Measurements from ENCODE around the gene MRPS23.

Gene MRPS23

DNA sequence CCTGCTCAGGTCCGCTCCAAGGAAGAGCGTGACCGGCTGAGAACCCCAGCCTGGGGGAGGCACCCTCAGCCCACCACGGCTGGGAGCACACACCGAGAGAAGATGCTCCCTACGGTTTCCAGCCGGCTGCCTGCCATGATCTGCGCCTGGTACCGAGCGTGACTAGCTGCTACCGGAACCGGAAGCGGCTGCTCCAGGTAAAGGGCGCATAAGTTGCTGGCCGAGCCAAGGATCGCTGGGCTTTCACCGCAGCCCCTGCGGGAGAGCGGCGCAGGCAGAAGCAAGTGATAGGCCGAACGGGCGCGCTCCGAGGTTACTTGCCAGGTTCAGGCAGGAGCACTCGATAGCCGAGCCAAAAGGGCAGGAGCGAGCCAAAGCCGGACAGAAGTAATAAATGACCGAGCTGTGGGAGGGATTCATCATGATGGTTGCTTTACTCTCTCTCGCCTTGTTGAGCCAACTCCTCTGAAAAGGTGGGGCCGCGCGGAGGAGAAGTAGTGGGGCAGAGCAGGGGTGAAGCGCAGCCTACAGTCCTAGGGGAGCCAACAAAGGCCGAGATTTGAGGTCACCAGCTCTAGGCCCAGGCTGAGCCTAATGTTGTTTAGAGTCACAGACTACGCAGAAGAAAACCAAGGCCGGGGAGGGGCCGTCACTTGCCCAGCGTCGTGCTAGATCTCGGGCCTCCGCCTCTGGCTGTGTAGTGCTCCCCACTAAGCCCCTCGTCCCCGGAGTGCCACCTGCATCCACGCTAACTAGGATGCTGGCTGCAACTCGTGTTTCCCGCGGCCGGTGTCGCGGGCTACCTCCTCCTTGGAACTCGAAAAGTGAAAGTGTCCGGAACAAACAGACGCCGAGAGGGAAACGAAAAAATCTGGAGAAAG lies at the start of gene MRPS23:
Gene MRPS23, minus strand, starts transcription at position 171 of the 881 bp plus-strand sequence. Its CDS starts 34 bp downstream, at position 137.
- peak within 1 kb of the TSS; percentile 98 for H3K4me3 ChIP-seq (ENCODE audit: low read length)
- TF ChIP-seq, protein P1, sequence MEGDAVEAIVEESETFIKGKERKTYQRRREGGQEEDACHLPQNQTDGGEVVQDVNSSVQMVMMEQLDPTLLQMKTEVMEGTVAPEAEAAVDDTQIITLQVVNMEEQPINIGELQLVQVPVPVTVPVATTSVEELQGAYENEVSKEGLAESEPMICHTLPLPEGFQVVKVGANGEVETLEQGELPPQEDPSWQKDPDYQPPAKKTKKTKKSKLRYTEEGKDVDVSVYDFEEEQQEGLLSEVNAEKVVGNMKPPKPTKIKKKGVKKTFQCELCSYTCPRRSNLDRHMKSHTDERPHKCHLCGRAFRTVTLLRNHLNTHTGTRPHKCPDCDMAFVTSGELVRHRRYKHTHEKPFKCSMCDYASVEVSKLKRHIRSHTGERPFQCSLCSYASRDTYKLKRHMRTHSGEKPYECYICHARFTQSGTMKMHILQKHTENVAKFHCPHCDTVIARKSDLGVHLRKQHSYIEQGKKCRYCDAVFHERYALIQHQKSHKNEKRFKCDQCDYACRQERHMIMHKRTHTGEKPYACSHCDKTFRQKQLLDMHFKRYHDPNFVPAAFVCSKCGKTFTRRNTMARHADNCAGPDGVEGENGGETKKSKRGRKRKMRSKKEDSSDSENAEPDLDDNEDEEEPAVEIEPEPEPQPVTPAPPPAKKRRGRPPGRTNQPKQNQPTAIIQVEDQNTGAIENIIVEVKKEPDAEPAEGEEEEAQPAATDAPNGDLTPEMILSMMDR (IDR thresholded peaks at IDR 0.05; ENCODE audit: insufficient read depth, low read depth, low read length, missing control alignments), result no peak
- DNase-seq (ENCODE audit: low read depth), result peak; percentile 100

DNA sequence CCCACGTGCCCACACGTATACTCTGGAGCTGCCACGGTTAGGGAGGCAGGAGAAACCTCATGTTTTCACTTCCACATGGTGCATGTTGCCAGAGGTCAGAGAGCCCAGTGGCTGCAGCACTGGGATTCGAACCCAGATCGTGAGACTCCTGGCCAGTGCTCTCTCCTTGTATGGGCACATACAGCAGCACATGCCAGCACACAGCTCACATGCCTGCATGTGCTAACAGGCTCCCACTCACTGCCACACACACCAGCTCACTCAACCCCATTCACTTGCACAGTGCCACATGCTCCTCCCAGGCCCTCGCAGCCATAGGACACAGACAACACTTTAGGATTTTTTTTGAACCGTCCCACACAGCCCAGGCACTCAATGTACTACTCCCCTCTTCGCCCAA lies 49.5 kb upstream of the MRPS23 start:
- no peak overlapping the region for H3K4me3 ChIP-seq (ENCODE audit: low read length)
- TF ChIP-seq, protein P1 (IDR thresholded peaks at IDR 0.05; ENCODE audit: insufficient read depth, low read depth, low read length, missing control alignments), result no peak
- DNase-seq (ENCODE audit: low read depth), result peak; percentile 73

DNA sequence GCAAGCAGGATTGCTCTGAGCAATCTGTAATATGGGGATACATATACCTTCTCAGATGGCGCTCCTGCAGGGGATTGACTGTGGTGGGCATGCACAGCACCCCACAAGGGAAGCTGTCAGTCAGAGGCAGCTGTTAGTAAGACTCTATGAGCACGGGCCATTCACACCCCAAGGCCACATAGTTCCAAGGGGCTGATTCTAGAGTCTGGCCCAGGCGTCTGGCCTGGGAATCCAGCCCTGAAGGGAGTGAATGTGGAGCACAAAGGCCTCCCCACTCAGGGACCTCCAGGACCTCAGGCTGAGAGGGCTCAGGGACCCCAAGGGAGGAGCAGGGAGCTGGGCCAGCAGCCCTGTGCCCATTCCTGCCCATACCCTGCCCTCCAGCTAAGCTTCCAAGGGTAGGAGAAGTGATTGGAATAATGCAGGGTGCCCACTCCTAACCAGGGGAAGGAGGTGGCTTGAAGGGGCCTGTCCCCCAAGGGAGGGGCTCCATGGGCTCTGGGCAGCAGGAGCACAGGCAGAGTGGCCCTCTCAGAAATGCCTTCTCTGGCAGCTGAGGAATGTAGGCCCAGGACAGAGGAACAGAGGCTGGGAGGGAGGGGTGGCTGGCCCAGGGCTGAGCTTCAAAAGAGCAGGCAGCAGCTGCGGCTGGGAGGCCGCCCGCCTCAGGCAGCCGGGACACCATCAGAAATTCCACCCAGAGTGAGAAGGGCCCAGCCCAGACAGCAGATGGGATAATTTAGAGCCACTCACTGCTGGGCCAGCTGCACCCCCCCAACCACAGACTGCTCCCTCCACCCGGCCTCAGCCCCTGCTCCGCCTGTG lies 48.9 kb upstream of the MRPS23 start:
- TF ChIP-seq, protein P1 (IDR thresholded peaks at IDR 0.05; ENCODE audit: insufficient read depth, low read depth, low read length, missing control alignments), result no peak
- H3K4me3 ChIP-seq (ENCODE audit: low read length), result no peak overlapping the region
- DNase-seq (ENCODE audit: low read depth), result no peak

DNA sequence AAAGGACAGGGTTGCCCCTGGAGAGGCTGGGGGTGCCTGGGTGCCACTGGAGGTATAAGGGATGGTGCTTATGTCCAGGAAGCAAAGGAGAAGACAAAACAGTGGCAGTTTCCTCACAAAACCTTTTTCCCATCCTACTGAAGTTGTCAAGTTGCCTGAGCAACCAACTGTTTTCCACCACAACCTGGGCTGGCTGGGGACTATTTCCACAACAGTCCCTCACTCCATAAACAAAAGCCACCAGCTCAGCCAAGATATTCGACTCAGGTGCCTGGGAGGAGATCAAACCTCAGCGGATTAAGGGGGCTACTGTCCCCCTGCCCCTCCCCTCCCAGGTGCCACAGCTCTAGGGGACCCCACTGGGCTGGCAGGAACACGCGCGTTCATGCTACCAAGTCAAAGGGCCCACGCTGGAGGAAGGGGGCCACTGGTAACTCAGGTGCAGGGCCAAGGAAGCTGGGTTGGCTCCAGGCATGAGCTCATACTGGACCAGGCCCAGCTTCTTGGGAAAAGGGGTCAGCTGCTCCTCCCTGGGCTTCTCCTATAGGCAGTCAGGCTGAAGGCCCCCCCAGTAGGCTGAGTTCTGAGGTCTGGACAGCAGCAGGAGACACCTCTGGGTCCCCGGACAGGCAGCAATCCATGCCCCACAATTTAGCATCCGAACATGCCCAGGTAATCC lies 45.7 kb upstream of the MRPS23 start:
- TF ChIP-seq, protein P1 (IDR thresholded peaks at IDR 0.05; ENCODE audit: insufficient read depth, low read depth, low read length, missing control alignments), result no peak
- no peak overlapping the region for H3K4me3 ChIP-seq (ENCODE audit: low read length)
- no peak for DNase-seq (ENCODE audit: low read depth)

DNA sequence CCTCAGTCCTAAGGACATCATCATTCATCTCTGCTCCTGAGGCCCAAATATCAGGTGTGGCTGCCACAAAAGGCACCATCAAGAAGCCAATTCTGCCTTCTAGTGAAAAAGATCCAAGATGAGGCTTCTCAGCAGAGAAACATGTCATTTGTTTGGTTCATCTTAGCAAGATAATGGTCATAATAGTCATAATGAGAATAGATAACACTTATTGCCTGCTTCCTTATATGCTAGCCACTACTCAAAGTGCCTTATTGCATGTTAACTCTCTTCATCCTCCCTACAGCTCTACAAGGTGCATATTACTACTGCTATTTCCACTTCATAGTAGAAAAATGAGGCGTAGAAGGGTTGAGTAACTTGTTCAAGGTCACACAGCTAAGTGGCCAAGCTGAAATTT lies 45.0 kb upstream of the MRPS23 start:
- H3K4me3 ChIP-seq (ENCODE audit: low read length), result no peak overlapping the region
- DNase-seq (ENCODE audit: low read depth), result no peak
- TF ChIP-seq, protein P1 (IDR thresholded peaks at IDR 0.05; ENCODE audit: insufficient read depth, low read depth, low read length, missing control alignments), result no peak

DNA sequence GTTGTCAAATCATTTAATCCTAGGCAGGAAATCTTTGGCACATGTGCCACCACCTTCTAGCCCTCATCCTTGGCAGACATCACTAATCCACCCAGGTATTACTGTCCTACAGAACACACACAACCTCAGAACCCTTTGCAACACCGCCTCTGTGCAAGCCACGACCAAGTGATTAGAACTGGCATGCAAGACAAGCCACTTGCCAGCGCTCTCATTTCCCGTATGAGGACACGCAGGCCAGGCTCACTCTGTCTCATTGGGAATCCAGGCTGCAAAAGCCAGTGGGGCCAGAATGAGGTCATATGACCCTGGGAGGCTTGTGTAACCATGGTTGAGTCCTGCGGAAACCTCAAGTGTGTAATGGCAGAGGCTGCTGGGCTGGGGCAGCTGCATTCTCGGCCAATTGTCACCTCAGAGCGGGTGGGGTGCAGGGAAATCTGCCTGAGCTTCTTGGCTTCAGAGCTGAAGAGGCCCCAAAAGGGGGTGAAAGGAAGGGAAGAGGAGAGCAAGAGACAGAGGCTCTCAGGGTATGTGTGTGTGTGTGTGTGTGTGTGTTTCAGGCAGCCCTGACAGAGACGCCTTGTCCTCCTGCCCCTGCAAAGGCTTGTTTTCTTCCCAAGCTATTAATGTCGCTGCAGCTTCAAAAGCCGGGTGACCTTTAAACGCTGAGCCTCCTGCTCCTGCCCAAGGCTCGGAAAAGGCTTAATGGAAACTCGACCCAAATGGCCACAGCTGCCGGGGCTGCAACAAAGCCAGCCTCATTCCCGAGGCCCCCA lies 43.2 kb upstream of the MRPS23 start:
- H3K4me3 ChIP-seq (ENCODE audit: low read length), result no peak overlapping the region
- TF ChIP-seq, protein P1 (IDR thresholded peaks at IDR 0.05; ENCODE audit: insufficient read depth, low read depth, low read length, missing control alignments), result no peak
- peak; percentile 93 for DNase-seq (ENCODE audit: low read depth)

Measured in epithelial cell of esophagus (primary cell).